Thyroid gland (tissue), 4 donors: Measurements from ENCODE around the gene SEMA6B. TPM values are rescaled to one million over a fixed set of nuclear protein-coding genes. Genes with fewer than 3 reads are reported as not detected.
"Not testable (repeated sequence)": the region's sequence is repeated elsewhere in the genome, so short reads cannot be mapped to it uniquely, and the experiment has no call there.

Source experiments
- DNase-seq, 2 donors: peaks; one replicate each; pipeline ENCODE4 v3.0.0-alpha.2; 2019
- H3K27ac ChIP-seq, 3 donors: fragments of 200-600 bp; sonication (generic); 1 replicate in 2 of 3; 2 replicates in 1 of 3; pipeline ENCODE4 v1.5.1; 2016 to 2019; ENCODE audit warnings: mild to moderate bottlenecking in 1 of 3, moderate library complexity in 1 of 3
- H3K27me3 ChIP-seq: fragments of 200-600 bp; sonication (generic); one replicate; pipeline ENCODE4 v1.5.1; 2019
- H3K36me3 ChIP-seq, 2 donors: fragments of 200-600 bp; sonication (generic); one replicate each; pipeline ENCODE4 v1.5.1; 2016 to 2019
- H3K4me1 ChIP-seq, 2 donors: fragments of 200-600 bp; sonication (generic); one replicate each; pipeline ENCODE4 v1.5.1; 2017 to 2019
- H3K4me3 ChIP-seq, 3 donors: fragments of 200-600 bp; sonication (generic); replicated peaks in 1 of 3; 1 replicate in 2 of 3; 2 replicates in 1 of 3; pipeline ENCODE4 v1.5.1; 2016; ENCODE audit warnings: mild to moderate bottlenecking in 1 of 3
- H3K9me3 ChIP-seq: fragments of 200-600 bp; sonication (generic); one replicate; pipeline ENCODE4 v1.5.1; 2017
- POLR2A ChIP-seq, 2 donors: fragments of 450-650 bp; IDR thresholded peaks; one replicate each; pipeline ENCODE4 v1.6.1; 2017; ENCODE audit warnings: antibody characterized with exemption in 2 of 2, mild to moderate bottlenecking in 2 of 2, moderate library complexity in 1 of 2
- WGBS, 2 donors: methylation state at CpG; one replicate each; pipeline ENCODE4 v1.1.5; 2017; 5-methylcytosine and 5-hydroxymethylcytosine counted together
- intact Hi-C: fragments of 100-400 bp; cut with DNase I; formaldehyde crosslinking; loops from one replicate; pipeline ENCODE4 v1.15.1; 2023
- total RNA-seq, 4 donors: library from RNA; depleted of rRNA; stranded (reverse); fragments of >200 nt; gene quantifications; one replicate each; pipeline ENCODE4 v1.2.3, GENCODE V29; 2016
- TF ChIP-seq, protein P1 (sequence below), 6 experiments: fragments of 200-600 bp in 3 of 6; fragments of 450-650 bp in 3 of 6; sonication (generic) in 3 of 6; IDR thresholded peaks; one replicate each; pipeline ENCODE4 v1.5.1; 2016 to 2019; ENCODE audit warnings: antibody characterized with exemption in 6 of 6, mild to moderate bottlenecking in 2 of 6, inconsistent platforms in 1 of 6, moderate library complexity in 1 of 6

SEMA6B gene
- total RNA-seq, 4 donors from 2014 or later, result 1.2 to 9.1 (median 4.2) TPM

DNA sequence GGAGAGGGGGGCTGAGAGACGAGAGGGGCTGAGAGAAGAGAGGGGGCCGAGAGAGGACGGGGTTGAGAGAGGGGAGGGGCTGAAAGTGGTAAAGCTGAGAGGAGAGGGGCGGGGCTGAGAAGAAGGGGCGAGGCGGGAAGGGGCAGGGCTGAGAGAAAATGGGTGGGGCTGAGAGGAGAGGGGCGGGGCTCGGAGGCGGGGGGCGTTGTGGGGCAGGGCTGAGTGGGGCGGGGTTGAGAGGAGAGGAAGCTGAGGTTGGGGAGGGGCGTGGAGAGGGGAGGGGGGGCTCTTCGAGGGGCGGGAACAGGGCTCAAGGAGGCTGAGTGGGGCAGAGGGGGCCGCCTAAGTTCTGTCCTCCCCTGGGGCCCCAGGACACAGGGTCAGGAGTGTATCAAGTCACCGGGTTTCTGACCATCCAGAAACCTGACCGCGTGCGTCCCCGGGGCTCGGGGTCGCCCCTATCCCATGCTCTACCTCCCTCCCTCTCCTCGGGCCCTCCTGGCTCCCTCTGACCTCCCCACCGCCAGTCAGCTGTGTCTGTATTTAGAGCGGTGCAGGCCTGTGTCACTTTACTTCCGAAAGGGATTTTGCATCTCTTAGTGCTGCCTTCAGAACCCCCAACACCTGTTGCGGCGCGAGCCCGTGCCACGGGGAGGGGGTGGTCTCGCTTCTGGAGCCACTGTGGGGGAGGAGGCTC is 38.6 kb upstream of the SEMA6B start:
- H3K9me3 ChIP-seq, result no peaks in the 10 kb centered on the region
- H3K4me1 ChIP-seq, result peaks cover 4 to 8% of the 10 kb centered on the region in 2 donors
- no peak overlapping the region for H3K4me3 ChIP-seq
- no peak overlapping the region for H3K27ac ChIP-seq
- 2 to 3% methylated on average over 19 to 28 of the region's 32 CpGs for WGBS, 2 donors
- TF ChIP-seq, protein P1, sequence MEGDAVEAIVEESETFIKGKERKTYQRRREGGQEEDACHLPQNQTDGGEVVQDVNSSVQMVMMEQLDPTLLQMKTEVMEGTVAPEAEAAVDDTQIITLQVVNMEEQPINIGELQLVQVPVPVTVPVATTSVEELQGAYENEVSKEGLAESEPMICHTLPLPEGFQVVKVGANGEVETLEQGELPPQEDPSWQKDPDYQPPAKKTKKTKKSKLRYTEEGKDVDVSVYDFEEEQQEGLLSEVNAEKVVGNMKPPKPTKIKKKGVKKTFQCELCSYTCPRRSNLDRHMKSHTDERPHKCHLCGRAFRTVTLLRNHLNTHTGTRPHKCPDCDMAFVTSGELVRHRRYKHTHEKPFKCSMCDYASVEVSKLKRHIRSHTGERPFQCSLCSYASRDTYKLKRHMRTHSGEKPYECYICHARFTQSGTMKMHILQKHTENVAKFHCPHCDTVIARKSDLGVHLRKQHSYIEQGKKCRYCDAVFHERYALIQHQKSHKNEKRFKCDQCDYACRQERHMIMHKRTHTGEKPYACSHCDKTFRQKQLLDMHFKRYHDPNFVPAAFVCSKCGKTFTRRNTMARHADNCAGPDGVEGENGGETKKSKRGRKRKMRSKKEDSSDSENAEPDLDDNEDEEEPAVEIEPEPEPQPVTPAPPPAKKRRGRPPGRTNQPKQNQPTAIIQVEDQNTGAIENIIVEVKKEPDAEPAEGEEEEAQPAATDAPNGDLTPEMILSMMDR (IDR thresholded peaks at IDR 0.05), result no peak
- no peak for TF ChIP-seq POLR2A (IDR thresholded peaks at IDR 0.05)
- no peaks in the 10 kb centered on the region for H3K36me3 ChIP-seq
- peaks cover 21% of the 10 kb centered on the region for H3K27me3 ChIP-seq
- DNase-seq, result peak in 1 of 2 donors; percentile 7
- intact Hi-C loops, result no loop called here

DNA sequence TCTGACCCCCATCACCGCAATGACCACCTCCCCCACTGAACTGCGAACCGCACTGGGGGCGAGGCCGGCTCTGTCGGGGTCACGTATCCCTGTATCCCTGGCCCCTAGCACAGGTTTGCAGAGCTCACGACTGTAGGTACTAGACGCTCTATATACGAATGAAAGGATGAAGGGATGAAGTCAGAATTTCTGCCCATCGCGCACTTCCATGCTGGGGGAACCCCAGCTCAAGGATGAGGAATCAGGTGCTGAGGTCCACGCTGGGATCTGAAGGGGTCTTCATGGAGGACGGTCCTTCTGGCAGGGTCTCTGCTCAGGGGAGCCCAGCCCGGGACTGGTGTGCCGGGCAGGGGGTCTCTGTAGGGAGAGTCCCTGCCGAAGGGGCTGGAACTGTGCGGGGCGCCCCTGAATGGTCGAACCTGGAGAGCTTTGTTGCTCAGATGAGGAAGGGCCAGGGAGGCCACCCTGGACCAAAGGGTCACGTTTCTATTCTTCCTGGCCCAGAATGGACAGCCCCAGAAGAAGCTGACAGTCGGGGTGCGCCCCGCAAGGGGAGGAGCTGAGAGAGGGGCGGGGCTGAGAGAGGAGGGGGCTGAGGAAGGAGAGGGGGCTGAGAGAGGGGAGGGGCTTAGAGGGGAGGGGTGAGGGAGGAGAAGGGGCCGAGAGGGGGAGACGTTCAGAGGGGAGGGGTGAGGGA is 37.9 kb upstream of the SEMA6B start:
- TF ChIP-seq, protein P1 (IDR thresholded peaks at IDR 0.05), result no peak
- TF ChIP-seq POLR2A (IDR thresholded peaks at IDR 0.05), result no peak
- H3K27me3 ChIP-seq, result peaks cover 21% of the 10 kb centered on the region
- H3K4me1 ChIP-seq, result peaks cover 4 to 8% of the 10 kb centered on the region in 2 donors
- no peak overlapping the region for H3K27ac ChIP-seq
- H3K9me3 ChIP-seq, result no peaks in the 10 kb centered on the region
- 0 to 5% methylated on average over 13 to 21 of the region's 27 CpGs for WGBS, 2 donors
- H3K36me3 ChIP-seq, result no peaks in the 10 kb centered on the region
- no peak overlapping the region for H3K4me3 ChIP-seq
- DNase-seq, result no peak
- intact Hi-C loops, result no loop called here

DNA sequence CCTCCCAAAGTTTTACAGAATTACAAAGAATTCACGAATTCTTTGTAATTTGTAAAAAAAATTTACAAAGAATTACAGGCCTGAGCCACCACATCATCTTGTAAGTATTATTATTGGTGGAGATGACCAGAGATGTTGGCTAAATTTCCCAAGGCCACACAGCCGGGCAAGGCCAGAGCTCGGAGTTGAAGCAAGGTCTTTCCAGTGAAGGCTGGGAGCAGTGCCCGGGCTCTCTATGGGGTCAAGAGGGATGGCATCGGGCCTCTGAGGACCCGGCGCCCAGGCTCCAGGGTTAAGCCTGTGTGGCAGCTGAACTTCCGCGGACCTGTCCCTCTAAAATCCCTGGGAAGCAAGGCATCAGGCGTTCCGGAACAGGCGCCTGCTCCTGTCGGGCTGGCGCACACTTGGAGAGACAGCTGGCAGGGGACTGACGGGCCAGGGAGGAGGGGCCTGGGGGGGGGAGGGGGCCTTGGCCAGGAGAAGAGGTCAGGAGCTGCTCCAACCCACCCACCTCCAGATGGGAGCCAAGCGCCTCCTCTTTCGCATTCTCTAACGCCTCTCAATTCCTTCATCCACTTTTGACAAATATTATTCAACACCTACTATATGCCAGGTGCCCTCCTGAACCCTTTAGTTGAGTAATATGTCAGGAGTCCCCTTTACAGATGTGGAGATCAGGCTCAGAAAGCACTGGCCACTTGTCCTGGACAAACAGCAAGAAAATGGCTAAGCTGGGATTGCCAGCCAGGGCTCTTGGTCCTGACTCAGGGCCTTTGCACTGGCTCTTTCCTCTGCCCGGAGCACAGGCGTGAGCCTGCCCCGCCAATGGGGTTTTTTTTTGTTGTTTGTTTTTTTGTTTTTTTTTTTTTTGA is 36.8 kb upstream of the SEMA6B start:
- intact Hi-C loops, result no loop called here
- DNase-seq, result no peak
- Histone ChIP-seq H3K36me3 (no peaks in the 10 kb centered on the region), H3K9me3 (no peaks in the 10 kb centered on the region), H3K27me3 (peaks cover 21% of the 10 kb centered on the region), H3K27ac (no peak overlapping the region), H3K4me1 (peaks cover 4 to 8% of the 10 kb centered on the region in 2 donors), H3K4me3 (no peak overlapping the region)
- WGBS, 2 donors, result 53 to 61% methylated on average over 11 to 15 of the region's 21 CpGs
- TF ChIP-seq, protein P1 (IDR thresholded peaks at IDR 0.05), result no peak
- no peak for TF ChIP-seq POLR2A (IDR thresholded peaks at IDR 0.05)

DNA sequence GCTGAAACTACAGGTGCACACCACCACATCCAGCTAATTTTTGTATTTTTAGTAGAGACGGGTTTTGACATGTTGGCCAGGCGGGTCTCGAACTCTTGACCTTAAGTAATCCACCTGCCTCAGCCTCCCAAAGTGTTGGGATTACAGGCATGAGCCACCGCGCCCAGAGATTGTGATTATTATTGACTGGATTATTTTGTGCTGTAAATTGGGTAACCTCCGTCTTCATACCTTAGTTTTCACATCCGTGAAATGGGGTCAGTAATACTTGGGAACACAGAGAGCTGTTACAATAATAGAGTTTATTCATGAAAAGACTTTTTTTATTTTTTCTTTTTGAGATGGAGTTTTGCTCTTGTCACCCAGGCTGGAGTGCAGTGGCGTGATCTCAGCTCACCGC is 35.7 kb upstream of the SEMA6B start:
- WGBS, 2 donors, result 96 to 97% methylated on average over 9 of the region's 9 CpGs

DNA sequence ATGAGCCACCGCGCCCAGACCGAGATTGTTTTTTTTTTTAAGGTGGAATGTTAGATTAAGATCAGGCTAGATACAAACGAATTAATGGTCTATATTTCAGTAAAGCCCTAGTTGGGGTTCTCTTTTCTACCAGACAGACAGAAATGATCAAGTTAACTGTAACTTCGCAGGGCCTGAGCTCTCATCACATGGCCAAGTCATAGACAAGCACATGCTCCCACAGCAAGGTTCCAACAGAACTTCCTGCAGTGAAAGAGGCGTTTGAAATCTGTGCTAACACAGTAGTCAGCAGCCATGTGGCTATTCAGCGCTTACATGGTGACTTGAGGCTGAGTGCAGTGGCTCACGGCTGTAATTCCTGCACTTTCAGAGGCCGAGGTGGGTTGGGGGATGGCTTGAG is 34.7 kb upstream of the SEMA6B start:
- 70 to 74% methylated on average over 9 of the region's 9 CpGs for WGBS, 2 donors
- H3K27me3 ChIP-seq, result peaks cover 17% of the 10 kb centered on the region

More for the DNA sequence above, 35.7 kb upstream of the SEMA6B start:
- H3K27me3 ChIP-seq, result peaks cover 21% of the 10 kb centered on the region
- H3K9me3 ChIP-seq, DNase-seq, H3K27ac ChIP-seq, H3K4me3 ChIP-seq, intact Hi-C loops, H3K4me1 ChIP-seq, H3K36me3 ChIP-seq: not testable (repeated sequence)

More for the DNA sequence above, 34.7 kb upstream of the SEMA6B start:
- Histone ChIP-seq H3K4me1 (peaks cover 4 to 8% of the 10 kb centered on the region in 2 donors), H3K27ac (no peak overlapping the region), H3K9me3 (no peaks in the 10 kb centered on the region), H3K4me3 (no peak overlapping the region), H3K36me3 (no peaks in the 10 kb centered on the region)
- TF ChIP-seq, protein P1 (IDR thresholded peaks at IDR 0.05), result no peak
- no peak for TF ChIP-seq POLR2A (IDR thresholded peaks at IDR 0.05)
- no peak for DNase-seq
- intact Hi-C loops, result no loop called here
